Measurements from ENCODE around the gene XYLT1.

XYLT1 gene

GRCh38 chr16:17170435-17170834, 300.3 kb downstream of the XYLT1 start:
- DNase-seq = no peak

- no peak for DNase-seq
Observed at GRCh38 chr16:17168181-17168580, 302.6 kb downstream of the XYLT1 start.

GRCh38 chr16:17166095-17166494, 304.7 kb downstream of the XYLT1 start:
- no peak for DNase-seq

GRCh38 chr16:17162560-17162959, 308.2 kb downstream of the XYLT1 start:
- no peak for DNase-seq

GRCh38 chr16:17160920-17161431, 309.8 kb downstream of the XYLT1 start:
- no peak for DNase-seq

GRCh38 chr16:17160285-17160853, 310.4 kb downstream of the XYLT1 start:
- DNase-seq = no peak

GRCh38 chr16:17159617-17160016, 311.1 kb downstream of the XYLT1 start:
- no peak for DNase-seq

GRCh38 chr16:17155936-17156335, 314.8 kb downstream of the XYLT1 start:
- no peak for DNase-seq

GRCh38 chr16:17155485-17155884, 315.3 kb downstream of the XYLT1 start:
- DNase-seq = no peak

- DNase-seq = no peak
Observed at GRCh38 chr16:17154981-17155380, 315.8 kb downstream of the XYLT1 start.

GRCh38 chr16:17152311-17152710, 318.4 kb downstream of the XYLT1 start:
- DNase-seq = no peak

- no peak for DNase-seq
Observed at GRCh38 chr16:17151335-17151734, 319.4 kb downstream of the XYLT1 start.

GRCh38 chr16:17149904-17150483, 320.8 kb downstream of the XYLT1 start:
- DNase-seq = no peak

- DNase-seq = no peak
Observed at GRCh38 chr16:17147942-17148341, 322.8 kb downstream of the XYLT1 start.

GRCh38 chr16:17145029-17145428, 325.7 kb downstream of the XYLT1 start:
- DNase-seq = no peak

- DNase-seq = no peak
Observed at GRCh38 chr16:17144431-17144830, 326.3 kb downstream of the XYLT1 start.

- no peak for DNase-seq
Observed at GRCh38 chr16:17143546-17144419, 327.0 kb downstream of the XYLT1 start.

GRCh38 chr16:17138801-17139200, 332.0 kb downstream of the XYLT1 start:
- DNase-seq = no peak

- DNase-seq = no peak
Observed at GRCh38 chr16:17135439-17135838, 335.3 kb downstream of the XYLT1 start.

- DNase-seq = no peak
Observed at GRCh38 chr16:17134586-17134985, 336.2 kb downstream of the XYLT1 start.

GRCh38 chr16:17133851-17134250, 336.9 kb downstream of the XYLT1 start:
- no peak for DNase-seq

GRCh38 chr16:17131351-17131750, 339.4 kb downstream of the XYLT1 start:
- no peak for DNase-seq

- no peak for DNase-seq
Observed at GRCh38 chr16:17130733-17131132, 340.0 kb downstream of the XYLT1 start.

GRCh38 chr16:17129971-17130370, 340.8 kb downstream of the XYLT1 start:
- no peak for DNase-seq
